ENCODE data around the gene PEX7.

PEX7 gene, protein sequence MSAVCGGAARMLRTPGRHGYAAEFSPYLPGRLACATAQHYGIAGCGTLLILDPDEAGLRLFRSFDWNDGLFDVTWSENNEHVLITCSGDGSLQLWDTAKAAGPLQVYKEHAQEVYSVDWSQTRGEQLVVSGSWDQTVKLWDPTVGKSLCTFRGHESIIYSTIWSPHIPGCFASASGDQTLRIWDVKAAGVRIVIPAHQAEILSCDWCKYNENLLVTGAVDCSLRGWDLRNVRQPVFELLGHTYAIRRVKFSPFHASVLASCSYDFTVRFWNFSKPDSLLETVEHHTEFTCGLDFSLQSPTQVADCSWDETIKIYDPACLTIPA

DNA sequence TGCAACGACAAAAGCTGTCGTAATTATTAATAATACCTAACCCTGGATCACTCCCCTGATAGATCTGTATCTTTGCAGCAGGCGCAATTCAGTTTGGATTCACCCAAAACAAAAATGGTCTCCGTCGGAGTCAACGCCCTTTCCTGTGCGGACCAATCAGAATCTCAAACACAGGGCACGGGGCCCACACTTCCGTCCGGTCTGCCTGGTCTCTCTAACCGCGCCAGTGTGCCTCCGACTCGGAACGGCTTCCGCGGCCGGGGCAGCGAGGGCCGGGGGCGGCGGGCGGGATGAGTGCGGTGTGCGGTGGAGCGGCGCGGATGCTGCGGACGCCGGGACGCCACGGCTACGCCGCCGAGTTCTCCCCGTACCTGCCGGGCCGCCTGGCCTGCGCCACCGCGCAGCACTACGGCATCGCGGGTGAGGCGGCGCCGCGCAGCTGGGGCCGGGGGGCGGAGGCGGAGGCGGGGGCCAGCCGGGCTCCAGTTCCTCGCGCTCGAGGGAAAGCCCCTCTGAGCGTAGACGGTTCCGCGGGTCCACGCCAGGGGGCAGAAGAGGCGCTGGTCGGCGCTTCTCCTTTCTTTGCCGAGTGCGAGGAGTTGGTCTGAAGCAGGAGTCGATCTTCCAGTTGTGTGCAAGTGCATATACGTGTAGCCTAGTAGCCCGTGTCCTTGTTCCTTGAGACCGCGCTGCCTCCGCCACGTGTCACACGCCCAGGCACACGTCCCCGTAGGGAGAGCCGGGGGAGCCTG lies at the start of gene PEX7:
Gene PEX7, plus strand, starts transcription at position 217 of the 752 bp plus-strand sequence. Its CDS starts 74 bp downstream, at position 291.
- in situ Hi-C loops (cut with HindIII; ENCODE audit: low pct_unique_long_range_greater_than_20kb, low sequenced_read_pairs): no loop called here
- DNase-seq (ENCODE audit: low read depth in 1 of 2, low spot score in 1 of 2): peak; percentile 59 to 91
- no peak for TF ChIP-seq JUND (IDR thresholded peaks at IDR 0.05; ENCODE audit: low read depth)

- DNase-seq (ENCODE audit: low read depth in 1 of 2, low spot score in 1 of 2): no peak
- in situ Hi-C loops (cut with HindIII; ENCODE audit: low pct_unique_long_range_greater_than_20kb, low sequenced_read_pairs): no loop called here
- TF ChIP-seq JUND (IDR thresholded peaks at IDR 0.05; ENCODE audit: low read depth): no peak
Measured at GRCh38 chr6:136772685-136773472, 49.5 kb upstream of the PEX7 start.

- in situ Hi-C loops (cut with HindIII; ENCODE audit: low pct_unique_long_range_greater_than_20kb, low sequenced_read_pairs): no loop called here
- TF ChIP-seq JUND (IDR thresholded peaks at IDR 0.05; ENCODE audit: low read depth): no peak
- no peak for DNase-seq (ENCODE audit: low read depth in 1 of 2, low spot score in 1 of 2)
Measured at GRCh38 chr6:136773473-136773796, 49.0 kb upstream of the PEX7 start.

DNA sequence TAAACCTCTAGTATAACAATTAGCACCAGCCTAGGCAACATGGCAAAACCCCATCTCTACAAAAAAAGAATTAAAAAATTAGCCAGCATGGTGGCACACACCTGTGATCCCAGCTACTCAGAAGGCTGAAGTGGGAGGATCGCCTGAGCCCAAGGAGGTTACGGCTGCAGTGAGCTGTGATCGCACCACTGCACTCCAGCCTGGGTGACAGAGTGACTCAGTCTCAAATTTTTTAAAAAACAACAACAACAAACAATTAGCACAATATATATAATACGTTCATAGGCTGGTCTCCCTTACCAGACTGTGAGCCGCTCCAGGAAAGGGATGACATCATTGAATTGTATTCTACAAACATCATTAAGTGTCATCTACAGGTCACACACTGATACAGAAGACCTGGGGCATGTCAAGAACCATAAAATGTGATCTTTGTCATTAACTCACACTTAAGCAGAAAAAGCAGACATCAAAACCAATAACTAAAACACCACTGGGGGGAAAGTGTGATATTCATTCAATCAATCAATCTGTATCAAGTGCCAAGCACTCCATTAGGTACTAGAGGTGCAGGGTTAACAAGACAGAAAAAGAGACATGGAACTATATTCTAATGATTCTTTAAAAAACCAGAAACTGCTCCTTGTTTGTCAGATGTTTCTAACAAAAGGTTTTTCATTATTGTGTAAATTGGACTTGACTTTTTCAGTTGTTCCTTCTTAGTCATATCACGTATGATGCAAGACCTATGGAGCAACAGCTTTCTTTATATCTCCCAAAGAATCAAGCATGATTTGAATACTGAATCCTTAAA lies 48.0 kb upstream of the PEX7 start:
- in situ Hi-C loops (cut with HindIII; ENCODE audit: low pct_unique_long_range_greater_than_20kb, low sequenced_read_pairs): no loop called here
- no peak for DNase-seq (ENCODE audit: low read depth in 1 of 2, low spot score in 1 of 2)
- no peak for TF ChIP-seq JUND (IDR thresholded peaks at IDR 0.05; ENCODE audit: low read depth)

GRCh38 chr6:136775081-136775480 lies 47.3 kb upstream of the PEX7 start:
- no peak for TF ChIP-seq JUND (IDR thresholded peaks at IDR 0.05; ENCODE audit: low read depth)
- in situ Hi-C loops (cut with HindIII; ENCODE audit: low pct_unique_long_range_greater_than_20kb, low sequenced_read_pairs): no loop called here
- DNase-seq (ENCODE audit: low read depth in 1 of 2, low spot score in 1 of 2): no peak

- no peak for TF ChIP-seq JUND (IDR thresholded peaks at IDR 0.05; ENCODE audit: low read depth)
Measured at GRCh38 chr6:136775548-136775947, 46.8 kb upstream of the PEX7 start.

GRCh38 chr6:136777651-136778050 lies 44.7 kb upstream of the PEX7 start:
- DNase-seq (ENCODE audit: low read depth in 1 of 2, low spot score in 1 of 2): no peak
- no peak for TF ChIP-seq JUND (IDR thresholded peaks at IDR 0.05; ENCODE audit: low read depth)
- in situ Hi-C loops (cut with HindIII; ENCODE audit: low pct_unique_long_range_greater_than_20kb, low sequenced_read_pairs): no loop called here

More at GRCh38 chr6:136775548-136775947, 46.8 kb upstream of the PEX7 start:
- in situ Hi-C loops (cut with HindIII; ENCODE audit: low pct_unique_long_range_greater_than_20kb, low sequenced_read_pairs): no loop called here
- peak in 1 of 2 experiments; percentile 51 for DNase-seq (ENCODE audit: low read depth in 1 of 2, low spot score in 1 of 2)

DNA sequence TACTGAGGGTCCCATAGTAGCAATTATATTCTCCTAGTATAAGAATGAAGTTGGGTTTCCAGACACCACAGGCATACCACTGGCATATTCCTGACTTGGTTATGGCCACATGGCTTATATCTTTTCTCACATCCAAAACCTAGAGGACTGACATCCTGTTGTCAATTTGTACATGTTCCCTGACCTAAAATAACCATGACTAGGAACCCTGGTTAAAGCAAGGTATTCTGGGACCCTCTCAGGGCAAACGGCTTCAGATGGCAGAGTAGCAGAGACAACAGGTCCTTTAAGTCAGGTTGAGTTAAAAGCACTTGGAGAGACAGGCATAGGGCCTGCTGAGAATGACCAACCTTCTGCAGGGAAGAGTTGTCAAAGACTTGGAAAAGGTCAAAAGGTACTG lies 42.7 kb upstream of the PEX7 start:
- in situ Hi-C loops (cut with HindIII; ENCODE audit: low pct_unique_long_range_greater_than_20kb, low sequenced_read_pairs): no loop called here
- TF ChIP-seq JUND (IDR thresholded peaks at IDR 0.05; ENCODE audit: low read depth): no peak
- DNase-seq (ENCODE audit: low read depth in 1 of 2, low spot score in 1 of 2): no peak

- in situ Hi-C loops (cut with HindIII; ENCODE audit: low pct_unique_long_range_greater_than_20kb, low sequenced_read_pairs): no loop called here
- TF ChIP-seq JUND (IDR thresholded peaks at IDR 0.05; ENCODE audit: low read depth): no peak
- DNase-seq (ENCODE audit: low read depth in 1 of 2, low spot score in 1 of 2): no peak
Measured at GRCh38 chr6:136780972-136781371, 41.4 kb upstream of the PEX7 start.

- in situ Hi-C loops (cut with HindIII; ENCODE audit: low pct_unique_long_range_greater_than_20kb, low sequenced_read_pairs): no loop called here
- peak in 1 of 2 experiments; percentile 17 for DNase-seq (ENCODE audit: low read depth in 1 of 2, low spot score in 1 of 2)
Measured at GRCh38 chr6:136782021-136782770, 40.2 kb upstream of the PEX7 start.

DNA sequence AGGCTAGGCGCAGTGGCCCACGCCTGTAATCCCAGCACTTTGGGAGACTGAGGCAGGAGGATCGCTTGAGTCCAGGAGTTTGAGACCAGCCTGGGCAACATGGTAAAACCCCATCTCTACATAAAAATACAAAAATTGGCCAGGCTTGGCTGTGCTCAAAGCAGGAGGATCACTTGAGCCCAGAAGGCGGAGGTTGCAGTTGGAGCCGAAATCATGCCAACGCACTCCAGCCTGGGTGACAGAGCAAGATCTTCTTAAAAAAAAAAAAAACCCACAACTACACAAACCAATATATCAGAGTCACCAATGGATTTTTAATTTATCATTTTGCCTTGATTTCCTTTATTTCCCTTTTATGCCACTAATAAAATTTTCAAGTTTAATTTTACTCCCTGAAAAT lies 39.4 kb upstream of the PEX7 start:
- in situ Hi-C loops (cut with HindIII; ENCODE audit: low pct_unique_long_range_greater_than_20kb, low sequenced_read_pairs): no loop called here
- DNase-seq (ENCODE audit: low read depth in 1 of 2, low spot score in 1 of 2): no peak
- no peak for TF ChIP-seq JUND (IDR thresholded peaks at IDR 0.05; ENCODE audit: low read depth)

More at GRCh38 chr6:136782021-136782770, 40.2 kb upstream of the PEX7 start:
- TF ChIP-seq JUND (IDR thresholded peaks at IDR 0.05; ENCODE audit: low read depth): no peak

Measured in T47D (cell line).